ENCODE data around the gene KRT12.
"Not testable (repeated sequence)": the region's sequence is repeated elsewhere in the genome, so short reads cannot be mapped to it uniquely, and the experiment has no call there.

The KRT12 gene

GRCh38 chr17:40883626-40884334, 16.8 kb upstream of the KRT12 start:
- DNase-seq (ENCODE audit: low spot score) = no peak

DNA sequence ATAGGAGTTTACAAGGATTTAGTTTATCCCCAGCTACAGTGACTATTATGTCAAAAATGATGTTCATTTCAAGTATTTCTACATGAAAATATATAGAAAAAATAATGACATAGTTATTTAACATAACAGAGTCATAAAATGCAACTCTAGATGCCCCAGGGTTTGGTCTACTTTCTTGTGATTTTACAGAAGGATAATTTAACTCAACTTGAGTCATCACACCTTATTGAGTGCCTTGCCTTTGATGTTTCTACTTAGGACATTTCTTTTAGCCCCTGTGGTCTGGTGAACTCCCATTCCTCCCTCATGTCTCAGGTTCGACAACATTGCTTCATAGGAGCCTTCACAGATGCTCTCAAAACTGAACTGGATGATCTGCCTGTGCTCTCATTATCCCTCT, 16.0 kb upstream of the KRT12 start:
- no peak for DNase-seq (ENCODE audit: low spot score)

DNA sequence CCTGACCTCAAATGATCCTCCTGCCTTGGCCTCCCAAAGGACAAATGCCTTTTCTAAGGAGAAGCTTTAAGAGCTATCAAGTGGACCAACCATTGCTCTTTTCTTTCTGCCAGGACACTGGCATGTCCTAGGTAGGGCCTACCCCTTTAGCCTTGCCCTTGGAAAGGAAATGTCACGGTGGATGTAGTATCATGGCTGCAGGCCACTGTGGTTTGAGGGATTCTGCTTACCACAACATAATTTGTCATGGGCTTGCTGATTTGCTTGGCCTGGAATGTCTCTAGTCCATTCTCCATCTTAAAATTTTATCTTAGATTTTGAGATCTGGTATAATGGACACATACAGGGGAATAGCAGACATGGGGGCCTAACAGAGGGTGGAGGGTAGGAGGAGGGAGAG, 12.0 kb upstream of the KRT12 start:
- DNase-seq (ENCODE audit: low spot score) = no peak

DNA sequence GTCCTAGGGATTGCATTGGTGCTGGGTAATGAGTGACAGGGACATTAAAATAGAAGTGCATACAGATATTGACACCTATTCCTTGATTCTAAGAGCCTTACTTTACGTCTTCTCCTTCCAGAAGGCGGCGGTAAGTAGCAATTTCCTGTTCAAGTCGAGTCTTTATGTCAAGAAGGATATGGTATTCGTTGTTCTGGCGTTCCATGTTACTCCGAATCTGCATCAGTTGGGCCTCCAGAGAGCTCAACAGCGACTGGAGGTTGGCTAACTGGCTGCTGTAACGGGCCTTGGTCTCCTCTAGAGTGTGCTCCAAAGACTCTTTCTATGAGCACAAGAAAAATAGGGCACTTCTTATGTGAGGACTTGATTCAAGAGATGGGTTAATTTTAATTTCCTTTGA, 11.0 kb upstream of the KRT12 start:
- DNase-seq (ENCODE audit: low spot score) = no peak

DNA sequence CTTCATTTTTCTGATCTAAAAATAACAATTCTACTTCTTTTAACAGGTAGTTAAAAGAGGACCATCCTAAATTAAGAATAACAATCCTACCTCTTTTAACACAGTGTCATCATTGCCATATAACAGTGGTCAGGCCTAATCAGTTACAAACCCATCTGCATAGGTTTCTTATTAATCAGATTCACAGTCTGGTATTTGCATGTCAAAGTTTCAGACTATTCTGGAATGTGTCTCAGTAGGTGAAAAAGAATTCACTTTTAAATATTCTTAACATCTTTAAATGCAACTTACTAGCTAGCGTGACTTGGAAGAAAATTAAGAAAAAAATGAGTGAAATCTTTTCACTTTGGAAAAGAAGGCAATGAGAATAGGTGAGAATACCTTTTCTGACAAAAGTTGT, 6.8 kb upstream of the KRT12 start:
- no peak for DNase-seq (ENCODE audit: low spot score)

GRCh38 chr17:40873255-40873654, 6.2 kb upstream of the KRT12 start:
- no peak for DNase-seq (ENCODE audit: low spot score)

DNA sequence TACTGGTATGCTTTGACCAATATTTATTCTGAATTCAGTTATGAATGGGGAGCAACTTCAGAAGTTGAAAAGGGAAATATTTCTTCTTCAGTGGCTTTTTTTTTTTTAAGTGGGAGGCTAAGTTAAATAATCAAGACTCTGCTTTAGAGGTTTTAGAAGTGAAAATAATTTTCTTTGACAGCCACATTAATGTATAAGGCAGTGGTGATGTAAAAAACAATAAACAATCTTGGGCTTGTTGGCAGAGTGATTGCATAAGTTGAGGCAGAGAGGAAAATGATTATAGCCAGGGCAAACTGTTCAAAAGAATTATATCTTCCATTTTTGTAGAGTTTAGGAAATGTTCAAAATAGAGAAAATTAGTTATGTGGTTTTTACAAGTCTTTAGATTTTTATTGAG, 5.4 kb upstream of the KRT12 start:
- no peak for DNase-seq (ENCODE audit: low spot score)

GRCh38 chr17:40871316-40871715, 4.3 kb upstream of the KRT12 start:
- no peak for DNase-seq (ENCODE audit: low spot score)

DNA sequence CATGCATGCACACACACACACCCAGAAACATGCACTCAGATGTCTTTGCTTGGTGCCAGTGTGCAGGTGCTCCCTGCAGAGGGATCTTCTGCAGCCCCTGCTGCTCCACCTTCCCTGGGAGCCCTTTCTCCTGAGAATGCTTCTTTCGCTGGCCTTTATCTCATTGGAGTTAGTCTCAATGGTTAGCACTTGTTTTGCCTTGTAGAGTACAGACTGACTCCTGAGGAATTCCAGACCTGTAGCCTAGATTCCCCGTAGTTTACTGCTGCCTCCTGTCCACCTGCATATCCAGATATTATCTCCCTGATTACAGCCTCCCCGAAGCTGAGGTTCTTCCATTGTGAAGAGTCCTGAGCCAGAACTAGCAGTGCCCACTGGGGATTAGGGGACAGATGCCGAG, 3.1 kb upstream of the KRT12 start:
- no peak for DNase-seq (ENCODE audit: low spot score)

DNA sequence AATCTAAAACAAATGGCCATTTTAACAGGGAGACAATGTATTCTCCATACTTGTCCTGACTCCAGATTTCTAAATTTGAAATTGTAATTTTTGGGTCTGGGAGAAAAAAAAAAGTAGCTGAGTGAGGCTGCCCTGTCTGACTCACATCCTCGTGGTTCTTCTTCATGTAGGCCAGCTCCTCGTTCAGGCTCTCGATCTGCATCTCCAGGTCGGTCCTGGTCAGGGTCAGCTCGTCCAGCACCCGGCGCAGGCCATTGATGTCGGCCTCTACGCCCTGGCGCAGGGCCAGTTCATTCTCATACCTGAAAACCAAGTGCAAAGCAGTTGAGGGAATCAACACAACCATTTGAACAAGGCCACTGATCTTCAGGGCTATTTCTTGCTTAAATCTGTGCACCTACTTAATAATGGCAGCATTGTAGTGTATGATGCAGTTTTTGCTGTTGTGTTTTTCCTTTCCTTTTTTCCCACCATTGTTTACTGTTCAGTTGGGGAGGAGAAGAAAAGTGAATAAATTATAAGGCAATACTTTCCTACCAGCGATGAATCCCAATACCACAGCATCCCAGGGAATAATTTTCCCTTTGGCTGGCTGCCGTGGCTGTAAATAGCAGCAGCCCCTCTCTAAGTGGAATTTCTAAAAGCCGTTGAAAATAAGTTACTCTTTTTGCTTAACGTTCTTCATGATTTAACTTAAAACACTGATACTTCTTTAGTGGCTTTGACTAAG, 2.2 kb downstream of the KRT12 start:
- DNase-seq (ENCODE audit: low spot score) = no peak

GRCh38 chr17:40862985-40863733, 3.9 kb downstream of the KRT12 start:
- no peak for DNase-seq (ENCODE audit: low spot score)

DNA sequence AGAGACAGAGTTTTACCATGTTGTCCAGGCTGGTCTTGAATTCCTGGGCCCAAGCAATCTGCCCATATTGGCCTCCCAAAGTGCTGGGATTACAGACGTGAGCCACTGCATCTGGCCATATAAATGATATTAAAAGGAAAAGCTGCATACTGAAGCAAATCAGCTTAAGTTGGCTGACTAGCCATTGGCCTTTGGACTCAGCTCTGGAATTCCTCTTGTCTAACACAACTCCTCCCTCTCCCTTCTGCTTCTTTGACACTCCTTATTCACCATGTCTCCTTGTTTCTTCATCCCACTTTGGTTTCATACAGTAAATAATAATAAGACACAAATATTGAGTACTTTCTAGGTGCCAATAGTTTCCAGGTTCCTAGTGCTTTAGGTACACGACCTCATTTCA, 7.5 kb downstream of the KRT12 start:
- DNase-seq (ENCODE audit: low spot score) = no peak

- not testable (repeated sequence) for DNase-seq (ENCODE audit: low spot score)
Observed at GRCh38 chr17:40858667-40859066, 8.4 kb downstream of the KRT12 start.

DNA sequence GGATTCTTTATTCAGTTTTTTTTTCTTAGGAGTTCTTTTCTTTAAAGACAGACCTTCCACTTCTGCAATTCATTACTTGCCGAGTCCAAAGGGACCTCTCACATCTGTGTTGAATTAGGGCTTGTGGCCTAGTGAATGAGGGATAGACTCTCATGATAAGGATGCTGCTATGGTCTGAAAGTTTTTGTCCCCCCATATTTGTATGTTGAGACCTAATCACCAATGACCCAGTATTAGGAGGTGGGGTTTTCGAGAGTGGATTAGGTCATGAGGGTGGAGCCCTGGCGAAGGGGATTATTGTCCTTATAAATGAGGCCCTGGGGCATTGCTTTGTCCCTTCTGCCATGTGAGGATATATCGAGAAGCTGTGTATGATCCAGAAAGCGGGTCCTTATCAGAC, 9.5 kb downstream of the KRT12 start:
- no peak for DNase-seq (ENCODE audit: low spot score)

GRCh38 chr17:40854175-40854814, 12.7 kb downstream of the KRT12 start:
- DNase-seq (ENCODE audit: low spot score) = no peak

DNA sequence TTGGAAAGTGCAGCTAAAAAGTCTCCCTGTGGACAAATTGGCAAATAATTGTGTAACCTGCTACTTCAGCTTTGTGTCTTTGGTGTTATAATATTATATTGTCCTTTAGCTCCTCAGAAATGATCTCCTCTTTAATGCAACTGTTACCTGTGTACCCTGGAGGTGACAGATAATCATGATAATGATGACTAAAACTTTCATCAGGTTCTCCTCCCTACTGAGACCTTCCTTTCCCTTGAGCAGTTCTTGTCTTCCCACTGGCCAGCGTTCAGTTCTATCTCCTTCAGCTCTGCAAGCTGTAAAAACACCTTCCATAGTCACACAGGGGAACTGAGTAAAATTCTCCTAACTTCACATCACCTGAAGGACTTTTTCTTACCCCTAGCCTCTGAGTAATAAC, 14.7 kb downstream of the KRT12 start:
- no peak for DNase-seq (ENCODE audit: low spot score)

DNA sequence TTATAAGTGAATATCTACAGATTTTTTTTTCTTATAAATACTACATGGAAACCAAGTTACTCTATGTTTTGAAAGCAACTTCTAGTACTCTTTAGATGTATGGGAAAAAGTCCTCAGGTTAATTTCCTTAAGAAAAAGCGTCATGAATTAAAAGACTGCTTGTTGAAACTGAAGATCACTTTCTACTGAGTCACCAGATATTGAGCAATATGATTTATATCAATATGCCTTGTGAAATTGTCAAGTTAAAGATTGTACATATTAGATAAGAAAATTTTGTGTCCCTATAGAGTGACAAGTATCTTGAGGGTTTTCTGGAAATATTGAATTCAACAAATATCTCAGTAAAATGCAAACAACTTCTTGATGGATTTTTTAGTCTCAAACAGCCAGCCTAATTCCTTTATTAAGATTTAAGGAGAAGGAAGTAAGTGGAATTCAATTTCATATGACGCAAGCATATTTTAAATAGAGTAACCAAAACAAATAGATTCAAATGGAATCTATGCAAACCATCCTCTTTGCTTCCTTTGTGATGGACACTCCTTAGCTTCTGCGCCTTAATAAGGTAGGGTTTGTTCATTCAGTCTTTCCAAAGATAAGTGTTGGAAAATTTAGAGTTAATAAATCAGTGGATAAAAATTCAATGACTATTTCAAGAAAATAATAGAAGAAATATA, 16.6 kb downstream of the KRT12 start:
- no peak for DNase-seq (ENCODE audit: low spot score)

DNA sequence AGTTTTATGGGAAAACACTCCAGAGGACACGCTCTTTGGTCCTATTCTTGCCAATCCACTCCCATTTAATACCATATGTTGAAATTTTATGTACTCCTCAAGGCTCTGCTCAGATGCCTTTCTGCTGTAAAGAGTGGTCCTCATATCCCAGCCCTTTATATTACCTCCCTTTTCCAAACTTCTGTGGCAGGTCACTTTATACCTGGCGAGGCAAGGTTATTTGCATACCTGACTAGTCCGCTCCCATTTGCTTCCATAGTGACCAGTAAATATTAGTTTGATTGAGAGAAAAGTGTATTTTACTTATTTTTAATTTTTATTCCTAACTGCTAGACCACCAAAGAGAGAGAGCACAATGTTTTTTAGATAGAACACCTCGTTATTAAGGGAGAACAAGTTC, 17.3 kb downstream of the KRT12 start:
- DNase-seq (ENCODE audit: low spot score) = no peak

DNA sequence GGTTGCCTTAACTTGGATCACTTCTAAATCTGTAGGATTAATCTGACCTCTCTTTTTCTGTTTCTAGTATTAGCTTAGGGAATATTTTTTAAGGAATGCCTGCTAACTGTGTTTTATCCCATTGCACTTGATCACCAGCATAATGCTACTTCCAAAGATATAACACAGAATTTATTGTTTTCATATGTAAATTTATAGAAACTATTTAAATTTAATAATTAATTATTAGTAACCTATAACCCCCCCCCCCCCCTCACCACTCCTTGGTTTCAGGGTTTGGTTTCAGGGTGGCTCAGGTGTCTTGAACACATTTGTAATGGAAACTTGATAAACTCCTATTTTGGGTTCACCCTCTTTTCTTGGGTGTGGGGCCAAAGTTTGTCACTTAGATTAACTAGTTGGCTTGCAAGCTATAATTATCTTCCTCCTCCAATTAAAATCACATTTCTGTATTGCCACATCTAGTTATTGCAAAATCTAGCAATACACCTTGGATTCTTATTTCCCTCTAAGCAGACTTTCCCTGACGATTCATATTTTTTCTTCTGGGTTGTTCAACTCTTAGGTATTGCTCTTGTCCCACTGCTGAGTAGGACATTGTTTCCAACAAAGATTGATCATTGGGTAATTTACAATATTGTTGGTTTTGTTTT, 18.3 kb downstream of the KRT12 start:
- no peak for DNase-seq (ENCODE audit: low spot score)

GRCh38 chr17:40846515-40847144, 20.4 kb downstream of the KRT12 start:
- no peak for DNase-seq (ENCODE audit: low spot score)

DNA sequence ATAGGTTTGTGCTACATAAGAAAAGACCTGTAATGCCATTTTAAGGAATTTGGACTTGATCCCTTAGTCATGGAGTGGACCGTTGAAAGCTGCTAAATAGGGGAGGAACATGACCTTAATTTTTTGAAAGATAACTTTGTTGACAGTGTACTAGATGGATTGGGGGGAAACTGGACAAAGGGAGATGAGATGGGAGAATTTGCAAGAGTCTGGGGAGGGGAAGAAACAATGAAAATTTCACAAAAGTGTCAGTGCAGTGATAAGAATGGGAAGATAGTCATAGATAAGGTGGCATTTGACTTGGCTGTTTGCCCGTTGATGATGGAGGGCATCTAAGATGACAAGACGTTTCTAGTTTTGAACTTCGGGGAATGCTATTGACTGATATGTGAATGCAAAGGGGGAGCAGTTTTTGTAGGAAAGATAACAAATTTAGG, 22.3 kb downstream of the KRT12 start:
- DNase-seq (ENCODE audit: low spot score) = no peak
